IPS-11a (cell line): ENCODE results near the gene AMDHD2.

Experiments used
- H3K4me3 ChIP-seq: one replicate; pipeline ENCODE4 v1.5.1; 2013; ENCODE audit warnings: low read depth, low read length, control low read depth

Gene AMDHD2

GRCh38 chr16:2498531-2499253, 21.5 kb upstream of the AMDHD2 start:
- no peak overlapping the region for H3K4me3 ChIP-seq

GRCh38 chr16:2499454-2499853, 20.7 kb upstream of the AMDHD2 start:
- no peak overlapping the region for H3K4me3 ChIP-seq

- H3K4me3 ChIP-seq: no peak overlapping the region
These were observed 20.2 kb upstream of the AMDHD2 start for GRCh38 chr16:2499890-2500429.

- no peak overlapping the region for H3K4me3 ChIP-seq
These were observed 19.7 kb upstream of the AMDHD2 start for GRCh38 chr16:2500430-2500917.

GRCh38 chr16:2500918-2501750, 19.0 kb upstream of the AMDHD2 start:
- no peak overlapping the region for H3K4me3 ChIP-seq

- no peak overlapping the region for H3K4me3 ChIP-seq
These were observed 17.9 kb upstream of the AMDHD2 start for GRCh38 chr16:2501946-2502895.

GRCh38 chr16:2505695-2506094, 14.5 kb upstream of the AMDHD2 start:
- H3K4me3 ChIP-seq: no peak overlapping the region

GRCh38 chr16:2507052-2507659, 13.0 kb upstream of the AMDHD2 start:
- no peak overlapping the region for H3K4me3 ChIP-seq

- H3K4me3 ChIP-seq: no peak overlapping the region
These were observed 12.5 kb upstream of the AMDHD2 start for GRCh38 chr16:2507665-2508064.

- H3K4me3 ChIP-seq: no peak overlapping the region
These were observed 11.3 kb upstream of the AMDHD2 start for GRCh38 chr16:2508722-2509400.

- no peak overlapping the region for H3K4me3 ChIP-seq
These were observed 8.9 kb upstream of the AMDHD2 start for GRCh38 chr16:2511128-2511800.

- H3K4me3 ChIP-seq: no peak overlapping the region
These were observed 8.0 kb upstream of the AMDHD2 start for GRCh38 chr16:2511996-2512734.

GRCh38 chr16:2512735-2513404, 7.3 kb upstream of the AMDHD2 start:
- peak overlapping the region; percentile 77 for H3K4me3 ChIP-seq

GRCh38 chr16:2513405-2514332, 6.5 kb upstream of the AMDHD2 start, which contains the start of gene ATP6V0C:
TSS of gene ATP6V0C (plus strand) at chr16:2513952. CDS start at chr16:2514104, 152 bp downstream.
- H3K4me3 ChIP-seq: peak within 1 kb of the TSS; percentile 77

- H3K4me3 ChIP-seq: peak overlapping the region; percentile 77
These were observed 5.6 kb upstream of the AMDHD2 start for GRCh38 chr16:2514333-2515179.
